ENCODE measurements around the gene CACNA1S. TPM values are rescaled to one million over a fixed set of nuclear protein-coding genes. Genes with fewer than 3 reads are reported as not detected.
A peak's percentile ranks its signal among the peaks of the same experiment; 100 is the strongest.

The CACNA1S gene
- polyA plus RNA-seq, 3 donors from 2014 or later: not detected

DNA sequence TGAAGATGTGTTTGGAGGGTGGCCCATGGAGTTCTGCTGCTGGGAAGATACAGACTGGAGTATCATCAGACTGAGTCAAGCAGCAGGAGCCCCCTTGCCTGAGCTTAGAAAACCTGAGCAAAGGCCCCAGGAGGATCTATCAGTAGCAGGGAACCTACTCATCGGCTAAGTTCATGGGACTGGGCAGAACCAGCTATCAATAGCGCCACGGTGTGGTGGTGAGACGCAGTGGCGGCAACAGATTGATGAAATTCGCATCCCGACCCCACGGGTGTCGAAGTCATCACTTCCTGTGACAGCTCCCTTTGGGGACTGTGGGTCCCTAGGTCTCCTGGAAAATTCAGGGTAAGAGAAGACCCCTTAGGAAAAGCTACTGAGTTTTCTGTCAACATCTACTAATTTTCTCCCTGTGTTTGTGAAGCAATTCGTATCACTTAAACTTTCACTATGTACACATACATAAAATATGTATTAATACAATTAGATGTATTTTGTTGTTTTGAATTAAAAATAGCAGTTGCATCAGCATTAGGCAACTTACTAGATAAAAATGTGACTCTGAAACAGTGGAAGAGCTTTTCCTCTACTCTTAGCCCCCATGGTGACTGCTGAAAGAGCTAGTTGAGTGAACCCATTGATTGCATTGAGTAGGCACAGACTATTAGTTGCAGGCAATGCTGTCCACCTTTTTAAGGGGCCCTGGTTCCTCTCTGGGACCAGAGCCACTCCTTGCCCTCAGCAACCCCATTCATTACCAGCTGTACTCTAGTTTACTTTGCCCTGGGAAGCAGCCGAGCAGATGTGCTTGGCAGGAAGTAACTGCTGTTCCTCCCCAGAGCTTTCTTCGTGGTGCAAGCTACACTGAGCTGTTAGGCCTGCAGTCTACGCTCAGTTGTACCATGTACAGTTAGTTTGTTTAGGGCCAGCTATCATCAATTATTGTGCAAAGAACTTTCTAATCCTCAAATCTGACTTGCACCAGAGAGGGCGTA is 7.3 kb upstream of the CACNA1S start:
- Mint-ChIP-seq H3K4me1 (peaks cover under 1 to 1% of the 10 kb centered on the region in 2 donors), H3K4me3 (no peak overlapping the region), H3K27me3 (ENCODE audit: low read depth in 3 of 3) (peaks cover 5 to 12% (median 11%) of the 10 kb centered on the region in 3 donors), H3K27ac (no peak overlapping the region), H3K36me3 (no peaks in the 10 kb centered on the region), H3K9me3 (no peaks in the 10 kb centered on the region)
- peak; percentile 3 to 34 (median 15) for DNase-seq

DNA sequence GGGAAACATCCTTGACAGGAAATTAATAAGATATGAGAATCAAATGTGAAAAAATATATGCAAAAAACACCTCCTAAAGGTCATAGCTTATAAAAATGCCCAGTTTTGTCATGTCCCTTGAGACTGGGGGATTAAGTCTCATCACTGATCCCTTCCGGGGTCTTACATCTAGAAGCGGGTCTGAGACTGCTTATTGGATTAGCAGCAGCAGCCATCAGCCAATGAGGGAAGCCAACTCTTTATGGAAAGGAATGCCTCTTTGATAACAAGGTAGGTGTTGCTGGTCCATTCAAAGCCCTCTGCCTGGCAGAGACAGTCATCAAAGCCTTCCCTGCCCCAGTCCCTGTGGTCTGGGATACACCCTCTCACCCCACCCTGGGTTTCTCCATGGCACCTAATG is 3.9 kb upstream of the CACNA1S start:
- Mint-ChIP-seq H3K4me3 (peak overlapping the region in 4 of 5 donors; percentile 26 to 54 (median 36)), H3K4me1 (peaks cover 4 to 7% of the 10 kb centered on the region in 2 donors), H3K36me3 (no peaks in the 10 kb centered on the region), H3K27me3 (ENCODE audit: low read depth in 3 of 3) (peaks cover 3 to 11% (median 5%) of the 10 kb centered on the region in 3 donors), H3K9me3 (no peaks in the 10 kb centered on the region), H3K27ac (no peak overlapping the region)
- DNase-seq: no peak

DNA sequence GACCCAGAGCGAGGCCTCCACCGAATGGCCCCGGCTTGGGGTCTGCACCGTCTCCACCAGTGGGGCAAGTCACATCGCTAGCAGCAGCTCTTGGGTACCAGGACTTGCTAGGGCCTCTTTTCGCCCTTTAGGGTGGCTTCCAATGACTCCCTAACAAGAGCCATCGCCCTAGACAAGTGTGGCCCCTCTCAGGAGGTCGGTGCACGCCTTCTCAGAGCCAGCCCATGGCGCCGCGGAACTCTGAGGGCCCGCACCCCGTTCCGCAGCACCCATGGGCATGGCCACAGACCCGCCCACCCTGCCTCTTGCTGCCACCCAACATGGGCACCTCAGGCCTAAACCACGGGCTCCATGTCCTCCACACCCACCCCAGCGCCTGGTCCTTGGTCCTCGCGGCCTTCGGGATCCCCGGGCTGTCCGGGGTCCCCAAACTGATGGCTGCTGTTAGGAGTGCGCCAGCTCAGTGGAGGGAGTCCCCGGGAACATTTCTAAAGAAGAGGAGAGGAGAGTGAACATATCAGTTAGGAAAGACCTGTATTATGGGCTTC is 3.2 kb upstream of the CACNA1S start:
- no peak for DNase-seq
- H3K9me3 Mint-ChIP-seq: no peaks in the 10 kb centered on the region
- H3K36me3 Mint-ChIP-seq: no peaks in the 10 kb centered on the region
- peaks cover 4 to 7% of the 10 kb centered on the region in 2 donors for H3K4me1 Mint-ChIP-seq
- no peak overlapping the region for H3K27ac Mint-ChIP-seq
- H3K4me3 Mint-ChIP-seq: peak overlapping the region in 4 of 5 donors; percentile 22 to 54 (median 34)
- H3K27me3 Mint-ChIP-seq (ENCODE audit: low read depth in 3 of 3): peaks cover 2 to 11% (median 3%) of the 10 kb centered on the region in 3 donors

DNA sequence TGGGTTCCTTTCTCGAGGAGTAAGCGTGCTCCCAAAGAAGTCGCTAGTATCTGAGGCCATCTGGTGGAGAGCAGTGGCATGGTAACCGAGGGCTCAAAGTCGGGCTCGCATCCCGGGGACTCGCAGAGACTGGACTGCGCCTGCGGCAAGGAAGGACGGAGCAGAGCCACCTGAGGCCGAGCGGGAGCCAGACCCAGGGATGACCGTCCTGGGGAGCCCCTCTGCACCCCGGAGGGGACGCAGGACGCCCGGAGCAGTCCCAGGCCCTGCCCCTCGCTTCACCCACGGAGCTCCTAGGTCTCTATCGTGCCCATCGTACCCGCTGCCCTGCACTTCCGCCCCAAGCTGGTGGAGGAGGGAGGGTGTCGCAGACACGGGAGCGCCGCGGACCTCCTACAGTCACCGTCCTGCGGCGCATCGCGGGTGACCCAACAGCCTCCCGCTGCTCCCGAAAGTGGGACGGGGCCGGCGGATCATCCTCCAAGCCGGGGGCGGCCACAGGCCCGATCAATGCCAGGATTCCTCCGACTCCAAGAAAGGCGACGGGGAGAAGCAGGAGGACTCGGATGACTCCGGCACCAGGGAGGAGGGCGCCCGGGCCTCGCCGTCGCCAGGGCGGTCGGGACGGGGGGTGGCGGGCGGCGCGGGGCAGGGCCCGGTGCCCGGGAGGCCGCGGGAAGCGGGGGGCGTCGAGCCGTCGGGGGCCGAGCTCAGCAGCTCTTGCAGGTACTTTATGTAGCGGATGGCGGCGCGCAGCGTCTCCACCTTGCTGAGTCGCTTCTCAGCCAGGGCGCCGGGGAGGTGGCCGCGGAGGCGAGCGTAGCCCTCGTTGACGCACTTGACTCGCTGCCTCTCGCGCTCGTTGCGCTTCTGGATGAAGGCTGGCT is 2.3 kb upstream of the CACNA1S start:
- peaks cover 2 to 11% (median 3%) of the 10 kb centered on the region in 3 donors for H3K27me3 Mint-ChIP-seq (ENCODE audit: low read depth in 3 of 3)
- no peaks in the 10 kb centered on the region for H3K9me3 Mint-ChIP-seq
- no peaks in the 10 kb centered on the region for H3K36me3 Mint-ChIP-seq
- peaks cover 4 to 7% of the 10 kb centered on the region in 2 donors for H3K4me1 Mint-ChIP-seq
- peak overlapping the region in 3 of 6 donors; percentile 27 to 82 (median 61) for H3K27ac Mint-ChIP-seq
- peak overlapping the region; percentile 81 to 95 (median 91) for H3K4me3 Mint-ChIP-seq
- DNase-seq: peak; percentile 49 to 63 (median 58)

DNA sequence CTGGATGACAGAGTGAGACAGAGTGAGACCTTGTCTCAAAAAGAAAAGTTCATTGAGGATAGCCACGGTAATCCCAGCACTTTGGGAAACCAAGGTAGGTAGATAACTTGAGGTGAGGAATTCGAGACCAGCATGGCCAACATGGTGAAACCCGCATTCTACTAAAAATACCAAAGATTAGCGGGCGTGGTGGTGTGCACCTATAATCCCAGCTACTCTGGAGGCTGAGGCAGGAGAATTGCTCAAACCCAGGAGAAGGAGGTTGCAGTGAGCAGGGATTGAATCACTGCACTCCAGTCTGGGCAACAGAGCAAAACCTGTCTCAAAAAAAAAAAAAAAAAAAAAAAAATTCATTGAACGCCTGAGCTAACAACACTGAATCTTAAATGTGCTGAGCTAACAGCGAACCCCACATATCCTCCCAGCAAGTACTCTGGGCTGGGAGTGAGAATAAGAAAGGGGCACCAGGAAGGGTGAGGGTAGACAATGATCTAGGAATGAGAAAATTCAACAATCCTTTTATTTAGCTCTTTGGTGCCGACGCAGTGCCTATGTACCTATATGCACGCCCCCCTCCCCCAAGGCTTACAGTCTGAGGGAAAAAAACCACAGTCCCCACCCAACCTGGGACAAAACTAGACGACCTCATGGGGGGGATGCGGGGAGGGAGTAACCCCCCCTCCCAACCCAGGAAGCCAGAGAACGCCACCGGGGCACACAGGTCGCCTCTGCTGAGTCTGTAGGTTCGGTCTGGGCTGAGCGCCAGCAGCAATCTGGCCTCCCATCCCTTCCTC is 1.4 kb upstream of the CACNA1S start:
- DNase-seq: no peak
- Mint-ChIP-seq H3K27ac (peak overlapping the region in 2 of 6 donors; percentile 27 to 82), H3K4me3 (peak overlapping the region; percentile 81 to 95 (median 91)), H3K4me1 (peaks cover 4 to 7% of the 10 kb centered on the region in 2 donors), H3K9me3 (no peaks in the 10 kb centered on the region), H3K36me3 (no peaks in the 10 kb centered on the region), H3K27me3 (ENCODE audit: low read depth in 3 of 3) (peaks cover under 1 to 8% (median 3%) of the 10 kb centered on the region in 3 donors)

DNA sequence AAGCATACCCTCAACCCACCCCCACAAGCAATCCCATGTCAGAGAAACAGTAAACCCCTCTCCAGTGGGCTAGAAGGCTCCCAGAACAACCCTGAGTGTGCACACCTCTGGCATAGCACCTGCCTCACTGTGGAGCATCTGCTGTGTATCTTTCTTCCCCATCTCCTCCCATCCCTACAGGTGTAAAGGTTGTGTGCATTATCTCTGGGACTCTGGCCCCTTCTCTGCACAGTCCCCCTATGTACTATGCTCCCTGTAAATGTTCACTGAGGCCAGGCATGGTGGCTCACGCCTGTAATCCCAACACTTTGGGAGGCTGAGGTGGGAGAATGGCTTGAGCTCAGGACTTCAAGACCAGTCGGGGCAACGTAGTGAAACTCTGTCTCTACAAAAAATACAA is 700 bp upstream of the CACNA1S start:
- H3K9me3 Mint-ChIP-seq: no peaks in the 10 kb centered on the region
- peak overlapping the region; percentile 18 to 53 (median 38) for H3K4me3 Mint-ChIP-seq
- H3K27ac Mint-ChIP-seq: peak overlapping the region in 2 of 6 donors; percentile 9 to 65
- no peaks in the 10 kb centered on the region for H3K36me3 Mint-ChIP-seq
- peaks cover 4 to 7% of the 10 kb centered on the region in 2 donors for H3K4me1 Mint-ChIP-seq
- H3K27me3 Mint-ChIP-seq (ENCODE audit: low read depth in 3 of 3): peaks cover 3 to 8% (median 3%) of the 10 kb centered on the region in 3 donors
- DNase-seq: no peak

DNA sequence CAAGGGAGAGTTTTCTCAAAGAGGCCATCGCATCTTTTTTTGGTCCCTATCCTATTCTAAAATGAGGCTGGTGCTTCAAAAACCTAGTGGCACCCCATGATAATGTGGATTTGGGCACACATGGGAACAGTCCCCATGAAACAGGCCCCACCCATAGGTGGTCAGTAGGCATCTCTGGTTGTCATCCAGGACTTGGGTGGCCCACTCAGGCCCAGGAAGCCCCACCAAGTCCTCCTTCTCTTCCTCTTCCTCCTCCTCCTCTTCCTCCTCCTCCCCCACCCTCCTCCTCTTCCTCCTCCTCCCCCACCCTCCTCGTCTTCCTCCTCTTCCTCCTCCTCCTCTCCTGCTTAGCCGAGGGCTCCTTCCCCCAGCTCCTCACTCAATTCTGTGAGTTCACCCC is 554 bp downstream of the CACNA1S start:
- no peaks in the 10 kb centered on the region for H3K36me3 Mint-ChIP-seq
- H3K4me3 Mint-ChIP-seq: no peak overlapping the region
- H3K27me3 Mint-ChIP-seq (ENCODE audit: low read depth in 3 of 3): peaks cover 3 to 6% (median 3%) of the 10 kb centered on the region in 3 donors
- H3K9me3 Mint-ChIP-seq: no peaks in the 10 kb centered on the region
- no peak overlapping the region for H3K27ac Mint-ChIP-seq
- peaks cover 4 to 7% of the 10 kb centered on the region in 2 donors for H3K4me1 Mint-ChIP-seq
- DNase-seq: no peak

DNA sequence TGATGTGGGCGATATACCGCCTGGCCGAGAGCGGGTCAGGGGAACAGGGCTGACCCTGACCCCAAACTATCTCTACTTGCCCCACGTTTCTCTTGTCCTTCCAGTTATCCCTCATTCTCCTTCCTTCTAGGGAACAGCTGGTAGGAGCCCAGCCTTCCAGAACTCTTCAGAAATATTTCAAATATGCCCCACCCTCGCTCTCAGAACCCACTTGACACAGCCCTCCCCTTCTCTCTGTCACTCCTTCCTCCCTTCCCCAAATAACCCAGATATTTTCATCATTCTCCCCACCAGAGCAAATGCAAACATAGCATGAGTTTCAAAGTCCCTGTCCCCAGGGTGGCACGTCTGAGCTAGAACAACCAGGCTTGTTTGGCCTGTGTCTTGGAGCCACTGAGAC is 1.1 kb downstream of the CACNA1S start:
- H3K4me3 Mint-ChIP-seq: no peak overlapping the region
- H3K36me3 Mint-ChIP-seq: no peaks in the 10 kb centered on the region
- H3K4me1 Mint-ChIP-seq: peaks cover 4 to 7% of the 10 kb centered on the region in 2 donors
- no peak for DNase-seq
- H3K9me3 Mint-ChIP-seq: no peaks in the 10 kb centered on the region
- H3K27ac Mint-ChIP-seq: no peak overlapping the region
- H3K27me3 Mint-ChIP-seq (ENCODE audit: low read depth in 3 of 3): peaks cover 3 to 4% (median 3%) of the 10 kb centered on the region in 3 donors

DNA sequence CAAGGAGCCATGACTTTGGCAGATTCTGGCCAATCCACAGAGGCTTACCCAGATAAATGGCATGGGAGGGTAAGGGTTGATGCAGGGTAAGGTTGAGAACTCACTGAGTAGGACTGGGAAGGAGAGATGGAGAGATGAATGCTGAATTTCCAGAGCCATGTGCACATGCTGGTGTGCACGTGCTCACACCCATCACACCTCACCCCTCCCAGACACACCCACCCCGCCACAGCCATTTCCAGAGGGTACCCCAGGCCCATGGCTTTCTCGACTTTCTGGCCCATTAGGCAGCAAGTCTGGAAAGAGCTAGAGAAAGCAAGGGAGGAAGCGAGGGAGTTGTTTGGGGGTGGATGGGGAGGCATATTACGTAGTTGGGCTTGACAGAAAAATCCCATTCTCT is 1.6 kb downstream of the CACNA1S start:
- no peak for DNase-seq
- H3K27me3 Mint-ChIP-seq (ENCODE audit: low read depth in 3 of 3): peaks cover 2 to 4% (median 3%) of the 10 kb centered on the region in 3 donors

DNA sequence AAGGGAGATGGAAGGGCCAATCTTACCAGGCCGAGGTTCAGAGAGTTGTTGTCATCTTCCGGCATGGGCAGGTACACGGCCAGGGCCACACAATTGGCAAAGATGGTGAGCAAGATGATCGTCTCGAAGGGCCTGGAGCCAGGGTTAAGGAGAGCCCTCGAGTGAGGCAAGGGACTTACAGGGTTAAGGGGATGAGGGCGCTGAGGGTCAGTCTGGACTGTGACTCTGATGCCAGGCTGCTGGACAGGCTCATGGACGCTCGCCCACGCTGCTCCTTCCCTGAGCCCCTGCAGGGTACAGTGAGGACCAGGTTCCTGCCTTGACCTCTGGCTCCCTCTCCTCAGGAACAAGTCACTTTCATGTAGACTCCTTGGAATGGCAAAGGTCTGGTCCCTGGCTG is 2.1 kb downstream of the CACNA1S start:
- H3K4me1 Mint-ChIP-seq: peaks cover 4 to 7% of the 10 kb centered on the region in 2 donors
- no peak for DNase-seq
- no peaks in the 10 kb centered on the region for H3K9me3 Mint-ChIP-seq
- no peak overlapping the region for H3K27ac Mint-ChIP-seq
- H3K36me3 Mint-ChIP-seq: no peaks in the 10 kb centered on the region
- no peak overlapping the region for H3K4me3 Mint-ChIP-seq
- H3K27me3 Mint-ChIP-seq (ENCODE audit: low read depth in 3 of 3): peaks cover 2 to 4% (median 3%) of the 10 kb centered on the region in 3 donors

More for the DNA sequence above, 1.6 kb downstream of the CACNA1S start:
- Mint-ChIP-seq H3K4me3 (no peak overlapping the region), H3K4me1 (peaks cover 4 to 7% of the 10 kb centered on the region in 2 donors), H3K36me3 (no peaks in the 10 kb centered on the region), H3K27ac (no peak overlapping the region), H3K9me3 (no peaks in the 10 kb centered on the region)

DNA sequence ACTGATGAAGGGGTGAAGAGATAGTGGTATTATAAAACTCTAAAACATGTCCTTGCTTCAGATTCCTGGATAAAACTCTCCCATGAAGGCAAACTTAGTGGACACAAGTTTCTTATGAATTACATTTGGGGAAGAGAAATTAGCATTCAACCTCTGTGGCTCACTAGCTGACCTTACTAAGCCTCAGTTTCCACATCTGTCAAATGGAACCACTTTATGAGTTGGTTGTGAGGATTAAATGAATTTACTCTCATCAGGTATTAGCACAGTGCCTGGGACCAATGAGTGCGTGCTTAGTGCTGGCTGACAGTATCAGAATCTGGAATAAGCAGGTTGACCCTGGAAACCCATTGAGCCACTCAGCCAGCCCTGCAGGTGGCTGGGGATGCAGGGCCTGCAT is 2.6 kb downstream of the CACNA1S start:
- H3K27me3 Mint-ChIP-seq (ENCODE audit: low read depth in 3 of 3): peaks cover 2 to 4% (median 3%) of the 10 kb centered on the region in 3 donors
- H3K4me1 Mint-ChIP-seq: peaks cover 4 to 7% of the 10 kb centered on the region in 2 donors
- DNase-seq: no peak

DNA sequence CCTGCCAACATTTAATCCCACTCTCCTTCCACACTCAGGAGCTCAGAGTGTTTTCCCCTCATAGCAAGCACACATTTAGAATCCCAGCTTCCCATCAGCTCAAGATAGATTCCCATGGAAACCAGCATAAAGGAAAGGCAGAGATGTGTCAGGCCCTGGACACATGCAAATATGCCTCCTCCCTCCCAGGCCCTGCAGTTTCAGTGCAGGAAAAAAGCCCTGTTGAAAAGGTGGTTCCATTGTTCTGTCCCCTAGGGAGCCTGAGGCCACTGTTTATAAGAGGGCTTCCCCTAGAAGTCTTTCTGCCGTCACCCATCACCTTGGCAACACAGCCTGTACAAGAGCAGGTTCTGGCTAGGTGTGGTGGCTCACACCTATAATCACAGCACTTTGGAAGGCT is 3.6 kb downstream of the CACNA1S start:
- no peak overlapping the region for H3K4me3 Mint-ChIP-seq

More for the DNA sequence above, 2.6 kb downstream of the CACNA1S start:
- H3K36me3 Mint-ChIP-seq: no peaks in the 10 kb centered on the region
- no peak overlapping the region for H3K27ac Mint-ChIP-seq
- H3K9me3 Mint-ChIP-seq: no peaks in the 10 kb centered on the region
- no peak overlapping the region for H3K4me3 Mint-ChIP-seq

DNA sequence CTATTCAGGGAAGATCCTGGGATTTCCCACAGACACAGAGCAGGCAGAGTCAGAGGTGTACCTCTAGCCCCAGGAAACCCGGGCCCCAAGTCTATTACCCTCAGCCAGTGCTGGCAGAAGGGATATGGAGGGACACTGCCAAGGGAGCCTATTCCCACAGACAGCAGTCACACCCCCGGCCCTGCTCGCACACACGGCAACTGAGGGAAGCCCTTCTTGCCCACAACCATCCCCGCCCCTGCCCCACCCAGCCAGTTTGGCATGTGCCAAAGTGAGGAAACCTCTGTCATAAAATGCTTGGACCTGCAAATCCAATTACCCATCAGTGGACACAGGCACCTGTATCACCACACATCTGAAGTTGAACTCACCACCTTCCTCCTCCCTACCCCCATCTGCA is 6.5 kb downstream of the CACNA1S start:
- peaks cover 0 to 4% (median 0%) of the 10 kb centered on the region in 3 donors for H3K27me3 Mint-ChIP-seq (ENCODE audit: low read depth in 3 of 3)
- no peaks in the 10 kb centered on the region for H3K9me3 Mint-ChIP-seq
- H3K4me3 Mint-ChIP-seq: no peak overlapping the region
- no peak overlapping the region for H3K27ac Mint-ChIP-seq
- H3K4me1 Mint-ChIP-seq: no peaks in the 10 kb centered on the region
- DNase-seq: no peak
- H3K36me3 Mint-ChIP-seq: no peaks in the 10 kb centered on the region

More for the DNA sequence above, 3.6 kb downstream of the CACNA1S start:
- H3K36me3 Mint-ChIP-seq: no peaks in the 10 kb centered on the region
- H3K4me1 Mint-ChIP-seq: no peaks in the 10 kb centered on the region
- peaks cover 0 to 4% (median 0%) of the 10 kb centered on the region in 3 donors for H3K27me3 Mint-ChIP-seq (ENCODE audit: low read depth in 3 of 3)
- DNase-seq: no peak
- H3K9me3 Mint-ChIP-seq: no peaks in the 10 kb centered on the region
- no peak overlapping the region for H3K27ac Mint-ChIP-seq
